ENCODE measurements around the gene ADPRH. TPM values are rescaled to one million over a fixed set of nuclear protein-coding genes. Genes with fewer than 3 reads are reported as not detected.
"Not testable (repeated sequence)": the region's sequence is repeated elsewhere in the genome, so short reads cannot be mapped to it uniquely, and the experiment has no call there.

Gene ADPRH
- total RNA-seq = 11.2 TPM

DNA sequence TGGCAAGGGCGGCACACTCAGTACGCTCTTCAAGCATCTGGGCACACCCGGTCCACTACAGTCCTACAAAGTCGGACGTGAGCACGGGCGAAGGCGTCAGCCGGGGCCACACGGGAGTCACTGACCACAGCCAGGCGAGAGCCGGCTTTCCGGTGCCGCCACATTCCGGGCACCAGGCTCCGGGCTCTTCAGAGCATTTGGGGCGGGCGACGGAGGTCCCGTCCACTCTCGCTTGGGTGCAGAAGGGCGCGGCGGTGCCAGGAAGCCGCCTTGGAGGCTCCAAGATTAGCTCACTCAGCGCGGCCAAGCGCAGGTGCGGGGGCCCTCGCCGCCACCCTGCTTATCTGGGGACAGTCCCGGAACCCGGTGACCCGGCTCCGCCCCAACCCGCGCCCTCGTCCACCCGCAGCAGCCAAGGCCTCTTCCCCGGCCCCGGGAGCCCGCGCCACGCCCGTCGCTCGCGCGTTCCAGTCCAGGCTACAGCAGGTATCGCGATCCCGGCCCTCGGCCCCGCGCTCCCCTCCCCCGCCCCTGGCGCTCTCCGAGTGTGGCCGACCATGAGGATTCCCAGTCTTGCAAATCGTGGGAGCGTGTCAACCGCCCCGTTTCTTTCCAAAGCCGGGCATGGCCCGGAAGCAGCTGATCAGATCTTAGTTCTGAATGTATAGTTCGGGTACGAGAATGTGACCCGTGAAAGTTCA is at the start of gene ADPRH:
ADPRH (plus strand) TSS at position 127 of the 701 bp plus-strand sequence. CDS start 2,678 bp downstream, outside the sequence.
- peak; percentile 89 for DNase-seq

DNA sequence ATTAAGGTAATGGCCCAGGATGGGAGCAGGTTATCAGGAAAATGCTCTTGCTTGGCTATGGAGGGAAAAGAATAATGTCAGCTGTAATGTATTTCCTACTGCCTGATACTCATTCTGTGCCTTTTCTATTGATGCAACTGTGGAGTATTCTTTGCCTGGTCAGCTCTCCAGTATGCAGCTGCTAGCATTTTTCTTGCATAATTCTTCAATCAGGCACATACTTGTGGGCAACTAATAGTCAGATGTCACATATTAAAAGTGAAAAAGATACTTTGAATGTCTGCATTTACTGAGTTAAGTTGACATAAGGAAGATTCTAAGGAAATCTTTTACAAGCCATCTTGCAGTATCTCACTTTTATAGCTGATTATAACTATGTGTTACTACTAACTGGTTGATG is 49.4 kb upstream of the ADPRH start:
- DNase-seq = no peak

DNA sequence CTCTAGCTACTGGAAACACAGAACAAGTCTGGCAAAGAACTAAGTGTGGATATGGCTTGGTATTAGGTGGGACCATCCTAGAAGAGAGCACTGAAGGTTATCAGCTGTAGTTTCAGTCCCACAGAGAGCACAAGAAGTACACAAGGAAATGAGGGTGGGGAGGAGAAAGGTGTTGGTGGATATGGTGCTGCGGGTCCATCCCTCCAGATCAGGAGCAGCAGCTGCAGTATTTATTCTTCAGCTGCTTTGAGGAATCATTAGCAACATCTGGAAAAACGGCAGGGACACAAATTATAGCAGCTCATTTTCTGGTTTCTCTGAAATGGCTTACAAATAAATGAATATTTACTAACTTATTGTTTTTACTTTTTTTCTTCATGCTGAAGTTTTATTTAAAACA is 48.8 kb upstream of the ADPRH start:
- DNase-seq = peak; percentile 6

DNA sequence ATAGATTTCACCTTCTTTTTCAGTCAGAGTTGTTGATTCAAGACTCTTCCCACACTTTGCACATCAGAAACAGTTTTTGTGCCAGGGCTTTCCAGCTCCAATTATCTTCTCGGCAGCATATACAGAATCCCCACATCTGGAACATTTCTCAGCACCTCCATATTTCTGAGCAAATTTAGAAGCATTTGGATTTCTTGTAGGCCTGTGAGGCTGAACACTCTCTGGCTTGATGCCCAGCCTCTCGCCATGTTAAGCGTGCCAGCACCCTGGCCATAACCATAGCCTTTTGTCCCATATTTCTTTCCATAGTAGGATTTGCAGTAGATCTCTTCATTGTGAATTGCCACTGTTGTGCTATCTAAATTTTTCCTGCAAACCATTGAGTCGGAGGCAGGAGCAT is 48.1 kb upstream of the ADPRH start:
- DNase-seq = no peak

DNA sequence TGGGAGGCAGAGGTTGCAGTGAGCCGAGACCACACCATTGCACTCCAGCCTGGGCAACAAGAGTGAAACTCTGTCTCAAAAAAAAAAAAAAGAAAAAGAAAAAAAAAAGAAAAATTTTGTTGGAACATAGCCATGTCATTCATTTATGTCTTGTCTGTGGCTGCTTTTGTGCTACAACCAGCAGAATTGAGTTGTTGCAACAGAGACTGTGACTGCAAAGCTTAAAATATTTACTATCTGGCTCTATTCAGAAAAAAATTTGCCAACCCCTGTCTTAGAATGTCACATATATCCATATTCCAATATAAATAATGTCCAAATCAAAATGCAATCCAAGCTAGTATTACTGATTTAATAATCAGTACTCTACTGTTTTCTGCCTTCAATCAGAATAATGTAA is 45.0 kb upstream of the ADPRH start:
- no peak for DNase-seq

DNA sequence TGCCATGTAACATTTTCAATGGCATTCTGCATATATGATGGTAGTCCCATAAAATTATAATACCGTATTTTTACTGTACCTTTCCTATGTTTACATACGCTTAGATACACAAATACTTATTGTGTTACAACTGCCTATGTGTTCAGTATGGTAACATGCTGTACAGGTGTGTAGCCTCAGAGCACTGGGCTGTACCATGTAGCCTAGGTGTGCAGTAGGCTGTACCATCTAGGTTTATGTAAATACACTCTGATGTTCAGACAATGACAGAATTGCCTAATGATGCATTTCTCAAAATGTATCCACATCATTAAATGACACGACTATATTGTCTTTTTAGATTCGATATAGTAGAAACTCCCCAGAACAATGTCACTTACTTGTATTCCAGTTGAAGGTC is 42.5 kb upstream of the ADPRH start:
- DNase-seq = no peak

- no peak for DNase-seq
These were observed 40.5 kb upstream of the ADPRH start for GRCh38 chr3:119538772-119539171.

DNA sequence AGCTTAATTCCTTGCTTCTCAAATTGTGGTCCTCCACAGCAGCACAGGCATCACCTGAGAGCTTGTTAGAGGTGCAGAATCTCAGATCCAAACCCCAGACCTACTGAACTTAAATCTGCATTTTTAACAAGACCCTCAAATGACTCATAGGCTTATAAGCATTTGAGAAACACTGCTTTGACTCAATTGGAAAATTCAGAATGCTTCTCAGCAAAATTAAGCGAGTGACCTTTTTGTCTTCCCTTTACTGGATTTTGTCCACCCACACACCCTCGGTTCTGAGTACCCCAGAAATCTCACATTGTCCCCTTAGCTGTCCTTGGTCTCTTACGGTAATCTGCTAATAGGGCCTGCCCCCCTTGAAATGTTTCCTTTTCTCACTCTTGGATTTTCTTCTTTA is 37.7 kb upstream of the ADPRH start:
- no peak for DNase-seq

DNA sequence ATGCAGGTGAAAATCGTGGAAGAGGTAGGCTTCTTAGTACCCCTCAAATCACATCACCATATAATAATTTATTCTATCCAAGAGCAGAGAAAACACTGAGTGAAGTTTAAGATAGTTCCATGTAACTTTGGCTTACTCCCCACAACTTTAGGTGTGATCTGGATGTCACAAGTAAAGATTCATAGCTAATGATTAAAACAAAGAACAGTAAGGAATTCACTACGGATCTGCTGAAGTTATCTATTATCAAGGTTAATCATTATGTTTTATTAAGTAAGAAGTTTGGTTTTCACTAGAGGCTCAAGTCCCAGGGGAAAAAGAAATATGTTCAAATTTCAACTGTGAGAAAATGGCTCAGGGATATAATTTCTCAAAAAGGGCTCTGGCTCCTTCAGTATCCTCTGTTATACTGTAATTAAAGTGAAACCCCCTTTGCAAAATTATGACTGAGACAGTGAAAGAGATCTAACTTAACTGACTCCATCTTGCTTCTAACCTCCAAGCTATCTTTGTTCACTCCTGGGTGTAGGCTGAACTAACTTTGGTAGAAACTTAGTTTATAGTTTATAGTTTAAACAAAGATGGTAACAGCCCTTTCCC is 37.0 kb upstream of the ADPRH start:
- no peak for DNase-seq

DNA sequence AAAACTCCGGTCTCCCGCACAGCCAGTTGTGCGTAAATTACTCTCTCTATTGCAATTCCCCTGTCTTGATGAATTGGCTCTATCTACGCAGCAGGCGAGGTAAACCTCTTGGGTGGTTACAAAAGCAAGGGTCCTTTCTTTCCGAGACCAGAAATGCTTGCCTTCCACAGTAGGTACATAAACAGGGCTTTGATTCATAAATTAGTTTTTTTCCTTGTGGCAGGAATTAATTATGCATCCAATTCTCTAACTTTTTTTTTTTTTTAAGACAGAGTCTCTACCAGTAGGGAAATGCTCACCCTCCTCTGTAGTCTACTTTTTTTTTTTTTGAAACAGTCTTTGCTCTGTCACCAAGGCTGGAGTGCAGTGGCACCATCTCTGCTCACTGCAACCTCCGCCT is 36.1 kb upstream of the ADPRH start:
- no peak for DNase-seq

DNA sequence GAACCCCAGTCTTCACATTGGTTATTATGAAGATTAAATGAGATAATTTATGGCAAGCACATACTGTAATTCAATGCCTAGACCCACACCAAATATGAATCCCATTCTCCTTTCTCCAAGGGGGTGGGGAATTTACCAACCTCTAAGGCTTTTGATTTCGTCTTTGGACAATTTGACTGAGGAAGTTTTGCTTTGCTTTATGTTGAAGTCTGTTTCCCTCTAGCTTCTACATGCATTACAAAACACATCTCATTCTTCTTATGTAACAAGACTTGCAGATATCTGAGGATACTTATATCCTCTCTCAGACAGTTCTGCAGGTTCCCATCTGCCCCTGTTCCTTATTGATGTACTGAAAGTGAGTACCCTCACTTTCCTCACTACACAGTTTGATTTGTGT is 32.1 kb upstream of the ADPRH start:
- DNase-seq = no peak

- no peak for DNase-seq
These were observed 31.0 kb upstream of the ADPRH start for GRCh38 chr3:119548341-119548740.

GRCh38 chr3:119550192-119550910 is 28.9 kb upstream of the ADPRH start:
- DNase-seq = no peak

GRCh38 chr3:119551598-119551997 is 27.7 kb upstream of the ADPRH start:
- DNase-seq = no peak

- DNase-seq = not testable (repeated sequence)
These were observed 26.4 kb upstream of the ADPRH start for GRCh38 chr3:119552928-119553327.

- DNase-seq = no peak
These were observed 25.4 kb upstream of the ADPRH start for GRCh38 chr3:119553823-119554415.

DNA sequence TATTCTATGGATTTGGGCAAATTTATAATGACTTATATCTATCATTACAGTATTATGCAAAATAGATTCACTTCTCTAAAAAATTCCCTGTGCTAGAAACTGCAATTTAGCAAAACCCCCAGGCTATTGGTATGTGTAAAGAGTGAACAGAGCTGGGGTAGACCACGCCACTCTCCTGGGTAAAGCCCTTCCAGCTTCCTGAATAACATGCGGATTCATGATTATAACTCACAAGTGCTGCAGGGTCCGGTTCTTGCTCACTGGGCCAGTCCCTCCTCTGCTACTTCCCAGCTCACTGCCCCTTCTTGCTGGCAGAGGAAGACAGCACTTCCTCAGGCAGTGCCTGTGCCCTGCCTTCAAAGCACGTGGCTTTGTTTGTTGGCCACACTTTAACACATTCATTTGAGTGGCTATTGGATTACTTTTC is 24.0 kb upstream of the ADPRH start:
- DNase-seq = no peak

DNA sequence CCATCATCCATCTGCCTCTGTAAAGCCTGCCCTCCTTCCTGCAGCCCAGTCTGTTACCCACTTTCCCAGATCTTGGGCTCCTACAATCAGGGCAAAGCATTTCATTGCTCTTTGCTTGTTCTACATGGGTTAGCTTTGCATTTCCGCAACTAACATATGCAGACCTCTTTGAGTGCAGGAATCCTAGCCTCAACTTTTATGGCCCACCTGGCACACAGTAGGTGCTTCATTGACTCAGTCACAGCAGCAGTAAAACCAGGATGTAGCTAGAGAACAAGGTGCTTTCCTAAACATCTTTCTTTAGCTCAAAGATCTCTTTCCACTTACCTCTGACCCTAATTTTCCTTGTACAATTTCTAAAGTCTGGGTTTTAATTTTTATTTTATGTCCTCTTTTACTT is 23.4 kb upstream of the ADPRH start:
- no peak for DNase-seq

DNA sequence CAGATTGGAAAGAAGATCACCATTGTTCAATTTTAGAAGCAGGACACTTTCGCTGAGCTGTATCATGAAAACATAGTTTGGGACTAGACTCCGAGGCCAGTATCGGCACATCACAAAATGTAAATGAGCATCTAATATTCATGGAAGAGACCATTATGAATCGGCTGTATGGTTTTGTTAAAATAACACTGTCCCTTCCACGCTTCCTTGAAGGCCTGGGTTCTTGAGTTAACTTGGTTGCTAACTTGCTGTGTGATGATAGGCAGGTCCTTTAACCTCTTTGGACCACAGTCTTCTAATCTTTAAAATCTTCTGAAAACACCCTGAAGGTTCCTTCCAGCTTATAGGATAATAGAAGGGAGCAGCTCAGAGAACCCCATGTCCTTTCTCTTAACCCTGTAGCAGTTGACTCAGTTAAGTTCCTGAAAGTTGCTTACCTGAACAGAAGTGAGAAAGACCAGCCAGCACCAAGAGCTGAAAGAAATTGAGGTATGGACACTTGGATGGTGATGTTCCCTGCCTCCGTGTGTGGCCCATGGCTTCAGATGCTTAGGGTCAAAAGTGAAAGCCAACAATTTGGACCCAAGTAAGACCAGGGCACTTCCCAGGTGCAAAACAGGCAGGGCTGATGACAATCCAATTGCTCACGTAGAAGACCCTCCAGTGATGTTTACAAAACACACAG is 22.0 kb upstream of the ADPRH start:
- DNase-seq = no peak

GRCh38 chr3:119557877-119558269 is 21.4 kb upstream of the ADPRH start:
- DNase-seq = no peak

- DNase-seq = no peak
These were observed 20.5 kb upstream of the ADPRH start for GRCh38 chr3:119558626-119559317.

DNA sequence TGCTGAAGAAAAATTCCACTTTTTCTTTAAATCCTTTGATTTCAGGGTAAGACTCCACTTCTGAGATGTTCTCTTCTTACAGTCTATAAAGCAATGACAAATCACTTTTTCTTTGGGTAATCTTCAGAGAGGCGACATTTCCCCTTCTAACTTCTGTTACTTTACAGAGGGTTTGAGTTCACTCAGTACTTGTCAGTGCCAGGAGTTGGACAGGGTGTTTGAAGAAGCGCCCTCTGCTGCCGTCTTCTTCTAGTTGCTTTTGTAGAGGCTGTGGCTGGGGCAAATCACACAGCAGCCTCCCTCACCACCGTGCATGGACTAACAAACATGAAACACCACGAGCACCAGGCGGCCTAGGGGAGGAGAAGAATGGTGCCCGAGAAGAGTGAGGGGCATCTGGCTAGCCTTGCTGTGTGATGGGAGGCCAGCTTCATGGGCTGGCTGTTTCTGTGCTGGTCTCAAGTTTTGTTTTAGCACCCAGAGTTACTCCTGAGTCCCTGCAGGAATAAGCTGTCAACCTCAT is 19.8 kb upstream of the ADPRH start, which contains the start of gene CD80:
CD80 (minus strand) TSS at position 174 of the 523 bp plus-strand sequence. CDS start 1,886 bp downstream, outside the sequence.
- DNase-seq = no peak

All from tongue (tissue), 2 donors.